ENCODE measurements around the gene LLGL2.

- TF ChIP-seq FOXK2 (IDR thresholded peaks at IDR 0.05) (no peak), SUZ12 (IDR thresholded peaks at IDR 0.05) (no peak), TARDBP (IDR thresholded peaks at IDR 0.05) (no peak), FOXM1 (IDR thresholded peaks at IDR 0.05; ENCODE audit: borderline replicate concordance) (no peak), HDGF (IDR thresholded peaks at IDR 0.05; ENCODE audit: borderline replicate concordance) (no peak)
Observed at GRCh38 chr17:75503976-75504346, 21.5 kb upstream of the LLGL2 start.

All from HEK293T (cell line).